Measurements from ENCODE around the gene ERCC2.
"Not testable (repeated sequence)": the region's sequence is repeated elsewhere in the genome, so short reads cannot be mapped to it uniquely, and the experiment has no call there.

Gene ERCC2

GRCh38 chr19:45370410-45371204 lies at the start of gene ERCC2:
ERCC2 (minus strand) TSS chr19:45370573; CDS start chr19:45370540, 33 bp downstream.
- peak; percentile 98 to 99 for DNase-seq (ENCODE audit: low read depth in 2 of 2)

GRCh38 chr19:45419895-45420294 lies 49.5 kb upstream of the ERCC2 start:
- no peak for DNase-seq (ENCODE audit: low read depth in 2 of 2)

- no peak for DNase-seq (ENCODE audit: low read depth in 2 of 2)
Measured at GRCh38 chr19:45419396-45419795, 49.0 kb upstream of the ERCC2 start.

GRCh38 chr19:45418802-45419201 lies 48.4 kb upstream of the ERCC2 start:
- DNase-seq (ENCODE audit: low read depth in 2 of 2), result no peak

GRCh38 chr19:45417151-45417550 lies 46.8 kb upstream of the ERCC2 start:
- no peak for DNase-seq (ENCODE audit: low read depth in 2 of 2)

GRCh38 chr19:45414468-45414867 lies 44.1 kb upstream of the ERCC2 start:
- no peak for DNase-seq (ENCODE audit: low read depth in 2 of 2)

- DNase-seq (ENCODE audit: low read depth in 2 of 2), result no peak
Measured at GRCh38 chr19:45413497-45413896, 43.1 kb upstream of the ERCC2 start.

GRCh38 chr19:45410330-45410729 lies 40.0 kb upstream of the ERCC2 start:
- not testable (repeated sequence) for DNase-seq (ENCODE audit: low read depth in 2 of 2)

GRCh38 chr19:45409557-45409920 lies 39.2 kb upstream of the ERCC2 start:
- no peak for DNase-seq (ENCODE audit: low read depth in 2 of 2)

GRCh38 chr19:45408830-45409556 lies 38.6 kb upstream of the ERCC2 start:
- DNase-seq (ENCODE audit: low read depth in 2 of 2), result no peak

- DNase-seq (ENCODE audit: low read depth in 2 of 2), result no peak
Measured at GRCh38 chr19:45408121-45408520, 37.7 kb upstream of the ERCC2 start.

GRCh38 chr19:45407585-45407984 lies 37.2 kb upstream of the ERCC2 start:
- DNase-seq (ENCODE audit: low read depth in 2 of 2), result not testable (repeated sequence)

GRCh38 chr19:45407091-45407375 lies 36.7 kb upstream of the ERCC2 start:
- DNase-seq (ENCODE audit: low read depth in 2 of 2), result no peak

- DNase-seq (ENCODE audit: low read depth in 2 of 2), result peak; percentile 65 to 73
Measured at GRCh38 chr19:45406226-45407090, 36.1 kb upstream of the ERCC2 start, which contains the start of gene POLR1G. POLR1G (plus strand) TSS chr19:45406644; CDS start chr19:45406697, 53 bp downstream.

GRCh38 chr19:45405435-45406225 lies 35.3 kb upstream of the ERCC2 start:
- DNase-seq (ENCODE audit: low read depth in 2 of 2), result peak; percentile 70 to 73

- DNase-seq (ENCODE audit: low read depth in 2 of 2), result peak; percentile 28 to 56
Measured at GRCh38 chr19:45404557-45405434, 34.4 kb upstream of the ERCC2 start, which contains the start of gene PPP1R13L. PPP1R13L (minus strand) TSS chr19:45405069; CDS start chr19:45398318, 6,751 bp downstream.

- DNase-seq (ENCODE audit: low read depth in 2 of 2), result peak; percentile 55 to 68
Measured at GRCh38 chr19:45403781-45404556, 33.6 kb upstream of the ERCC2 start.

- no peak for DNase-seq (ENCODE audit: low read depth in 2 of 2)
Measured at GRCh38 chr19:45403272-45403671, 32.9 kb upstream of the ERCC2 start.

GRCh38 chr19:45402298-45403061 lies 32.1 kb upstream of the ERCC2 start:
- no peak for DNase-seq (ENCODE audit: low read depth in 2 of 2)

Measured in stimulated activated CD8-positive, alpha-beta memory T cell treated with anti-CD3 and anti-CD28 coated beads, Interleukin-15, amount 100 ng/mL, for 48 hours (primary cell).